Measurements from ENCODE around the gene CACNA1C. TPM values are rescaled to one million over a fixed set of nuclear protein-coding genes. Genes with fewer than 3 reads are reported as not detected.

Gene CACNA1C
- total and polyA plus RNA-seq, 8 donors, result 0.31 to 55.8 (median 7.2) TPM

- 80 to 85% (median 84%) methylated on average over 6 of the region's 6 CpGs for WGBS, 5 donors
- TF ChIP-seq CTCF (IDR thresholded peaks at IDR 0.05) (no peak), POLR2AphosphoS5 (IDR thresholded peaks at IDR 0.05) (no peak), EP300 (IDR thresholded peaks at IDR 0.05) (no peak), POLR2A (IDR thresholded peaks at IDR 0.05) (no peak)
- DNase-seq, result no peak
- H3K4me1 ChIP-seq, result peaks cover 0 to 9% (median 0%) of the 10 kb centered on the region in 4 donors
- H3K27me3 ChIP-seq, result no peaks in the 10 kb centered on the region
- no peak overlapping the region for H3K27ac ChIP-seq
- H3K9me3 ChIP-seq, result no peaks in the 10 kb centered on the region
- no peaks in the 10 kb centered on the region for H3K36me3 ChIP-seq
- no peak overlapping the region for H3K4me3 ChIP-seq
- intact Hi-C loops (cut with DNase I; ENCODE audit: low total_unique reads), result no loop called here
Observed at GRCh38 chr12:2276288-2277033, 223.7 kb downstream of the CACNA1C start.

- Histone ChIP-seq H3K27me3 (no peaks in the 10 kb centered on the region), H3K4me3 (no peak overlapping the region), H3K4me1 (peaks cover 0 to 9% (median 2%) of the 10 kb centered on the region in 4 donors), H3K36me3 (no peaks in the 10 kb centered on the region), H3K27ac (no peak overlapping the region), H3K9me3 (no peaks in the 10 kb centered on the region)
- DNase-seq, result no peak
- WGBS, 5 donors, result 84 to 95% (median 92%) methylated on average over 6 of the region's 6 CpGs
- intact Hi-C loops (cut with DNase I; ENCODE audit: low total_unique reads), result no loop called here
- TF ChIP-seq EP300 (IDR thresholded peaks at IDR 0.05) (no peak), POLR2AphosphoS5 (IDR thresholded peaks at IDR 0.05) (no peak), POLR2A (IDR thresholded peaks at IDR 0.05) (no peak)
Observed at GRCh38 chr12:2277492-2278155, 224.8 kb downstream of the CACNA1C start.

DNA sequence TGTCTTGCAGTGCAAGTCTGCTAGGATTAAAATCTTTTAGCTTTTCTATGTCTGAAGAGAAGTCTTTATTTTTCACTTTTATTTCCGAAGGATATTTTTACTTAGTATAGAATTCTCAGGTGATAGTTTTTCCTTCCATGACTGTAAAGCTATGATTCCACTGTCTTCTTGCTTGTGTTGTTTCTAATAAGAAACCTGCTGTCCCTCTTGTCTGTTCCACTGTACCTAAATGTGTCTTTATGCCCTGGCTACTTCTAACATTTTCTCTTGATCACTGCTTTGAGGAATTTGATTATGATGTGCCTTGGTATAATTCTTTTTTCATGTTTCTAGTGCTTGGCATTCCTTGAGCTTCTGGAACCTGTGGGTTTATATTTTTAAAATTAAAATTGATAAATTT is 228.7 kb downstream of the CACNA1C start:
- TF ChIP-seq POLR2AphosphoS5 (IDR thresholded peaks at IDR 0.05) (no peak), CTCF (IDR thresholded peaks at IDR 0.05) (no peak), EP300 (IDR thresholded peaks at IDR 0.05) (no peak), POLR2A (IDR thresholded peaks at IDR 0.05) (no peak)
- H3K4me3 ChIP-seq, result no peak overlapping the region
- DNase-seq, result no peak
- intact Hi-C loops (cut with DNase I; ENCODE audit: low total_unique reads), result no loop called here
- no peaks in the 10 kb centered on the region for H3K9me3 ChIP-seq
- WGBS, 5 donors, result 96 to 100% (median 100%) methylated on average over 1 of the region's 1 CpG
- H3K27ac ChIP-seq, result no peak overlapping the region
- H3K27me3 ChIP-seq, result no peaks in the 10 kb centered on the region
- peaks cover 0 to 39% (median 26%) of the 10 kb centered on the region in 4 donors for H3K4me1 ChIP-seq
- H3K36me3 ChIP-seq, result no peaks in the 10 kb centered on the region

GRCh38 chr12:2282318-2282717 is 229.5 kb downstream of the CACNA1C start:
- no peak for DNase-seq
- Histone ChIP-seq H3K27ac (no peak overlapping the region), H3K9me3 (no peaks in the 10 kb centered on the region), H3K4me1 (peaks cover 0 to 48% (median 31%) of the 10 kb centered on the region in 4 donors), H3K36me3 (no peaks in the 10 kb centered on the region), H3K27me3 (no peaks in the 10 kb centered on the region), H3K4me3 (no peak overlapping the region)
- intact Hi-C loops (cut with DNase I; ENCODE audit: low total_unique reads), result no loop called here
- 77 to 83% (median 81%) methylated on average over 6 of the region's 6 CpGs for WGBS, 5 donors
- no peak for TF ChIP-seq EP300 (IDR thresholded peaks at IDR 0.05)
- TF ChIP-seq POLR2AphosphoS5 (IDR thresholded peaks at IDR 0.05), result no peak
- TF ChIP-seq CTCF (IDR thresholded peaks at IDR 0.05), result no peak
- no peak for TF ChIP-seq POLR2A (IDR thresholded peaks at IDR 0.05)
